ENCODE results near the gene PWP2.

PWP2 gene

DNA sequence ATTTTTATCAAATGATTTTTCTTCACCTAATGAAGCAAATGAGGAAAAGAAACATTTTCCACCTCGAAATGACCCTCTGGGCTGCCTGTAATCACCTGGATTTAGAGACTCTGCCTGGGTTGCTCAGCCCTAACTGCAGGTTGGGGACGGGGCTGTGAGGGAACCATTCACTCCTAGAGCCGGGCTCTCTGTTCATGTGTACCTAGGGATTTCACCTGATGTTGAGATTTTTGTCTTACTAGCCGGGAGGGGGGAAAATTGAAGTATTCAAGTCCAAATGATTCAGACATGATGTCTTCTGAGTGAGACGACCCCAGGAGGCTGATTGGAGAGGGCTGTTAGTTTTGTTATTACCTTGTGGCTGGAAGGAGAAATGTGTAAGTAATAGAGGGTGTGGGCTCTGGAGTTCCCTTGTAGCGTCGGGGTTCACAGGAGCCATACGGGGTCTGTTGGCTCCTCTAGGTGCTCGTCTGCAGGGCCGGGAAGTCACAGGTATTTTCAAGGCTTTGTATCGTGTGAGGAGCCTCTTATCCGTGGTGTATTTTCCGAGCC is 42.3 kb upstream of the PWP2 start:
- Histone ChIP-seq H3K4me3 (ENCODE audit: low read depth, low read length) (no peak overlapping the region), H3K36me3 (ENCODE audit: control insufficient read depth in 2 of 2, insufficient read depth in 1 of 2, low read length in 2 of 2) (peaks cover 15 to 70% of the 10 kb centered on the region in 2 experiments), H3K9me3 (ENCODE audit: control insufficient read depth, insufficient read depth, low read depth, low read length) (no peaks in the 10 kb centered on the region), H3K27ac (ENCODE audit: extremely low read depth, low read depth, low read length) (no peak overlapping the region), H3K4me1 (ENCODE audit: control insufficient read depth, insufficient read depth, low read length) (no peaks in the 10 kb centered on the region)
- CTCF ChIA-PET = interaction anchor here (1.2 kb wide), 1 partner anchor 17 kb away, joined by 3 read pairs; no protein-coding TSS in a partner anchor
- TF ChIP-seq ZBTB7A (tag by site-specific recombination; IDR thresholded peaks at IDR 0.05; ENCODE audit: low read depth) = no peak
- no peak for TF ChIP-seq YY1 (tag by site-specific recombination; IDR thresholded peaks at IDR 0.05)
- TF ChIP-seq ZNF837 (tag by site-specific recombination; IDR thresholded peaks at IDR 0.05) = no peak
- TF ChIP-seq KLF8 (tag by site-specific recombination; IDR thresholded peaks at IDR 0.05) = no peak
- no peak for TF ChIP-seq ZNF416 (tag by site-specific recombination; IDR thresholded peaks at IDR 0.05)
- no peak for TF ChIP-seq ZNF350 (tag by site-specific recombination; IDR thresholded peaks at IDR 0.05)
- TF ChIP-seq MZF1 (tag by site-specific recombination; IDR thresholded peaks at IDR 0.05; ENCODE audit: borderline replicate concordance) = no peak
- no peak for TF ChIP-seq ZSCAN23 (tag by site-specific recombination; IDR thresholded peaks at IDR 0.05)
- TF ChIP-seq HOXC10 (CRISPR knock-in tag; IDR thresholded peaks at IDR 0.05) = no peak
- no peak for TF ChIP-seq ZNF155 (tag by site-specific recombination; IDR thresholded peaks at IDR 0.05)
- TF ChIP-seq, protein P1, sequence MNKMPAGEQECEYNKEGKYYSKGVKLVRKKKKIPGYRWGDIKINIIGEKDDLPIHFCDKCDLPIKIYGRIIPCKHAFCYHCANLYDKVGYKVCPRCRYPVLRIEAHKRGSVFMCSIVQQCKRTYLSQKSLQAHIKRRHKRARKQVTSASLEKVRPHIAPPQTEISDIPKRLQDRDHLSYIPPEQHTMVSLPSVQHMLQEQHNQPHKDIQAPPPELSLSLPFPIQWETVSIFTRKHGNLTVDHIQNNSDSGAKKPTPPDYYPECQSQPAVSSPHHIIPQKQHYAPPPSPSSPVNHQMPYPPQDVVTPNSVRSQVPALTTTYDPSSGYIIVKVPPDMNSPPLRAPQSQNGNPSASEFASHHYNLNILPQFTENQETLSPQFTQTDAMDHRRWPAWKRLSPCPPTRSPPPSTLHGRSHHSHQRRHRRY (tag by site-specific recombination; IDR thresholded peaks at IDR 0.05) = no peak
- no peak for TF ChIP-seq ZNF311 (tag by site-specific recombination; IDR thresholded peaks at IDR 0.05; ENCODE audit: borderline replicate concordance)
- TF ChIP-seq, protein P2, sequence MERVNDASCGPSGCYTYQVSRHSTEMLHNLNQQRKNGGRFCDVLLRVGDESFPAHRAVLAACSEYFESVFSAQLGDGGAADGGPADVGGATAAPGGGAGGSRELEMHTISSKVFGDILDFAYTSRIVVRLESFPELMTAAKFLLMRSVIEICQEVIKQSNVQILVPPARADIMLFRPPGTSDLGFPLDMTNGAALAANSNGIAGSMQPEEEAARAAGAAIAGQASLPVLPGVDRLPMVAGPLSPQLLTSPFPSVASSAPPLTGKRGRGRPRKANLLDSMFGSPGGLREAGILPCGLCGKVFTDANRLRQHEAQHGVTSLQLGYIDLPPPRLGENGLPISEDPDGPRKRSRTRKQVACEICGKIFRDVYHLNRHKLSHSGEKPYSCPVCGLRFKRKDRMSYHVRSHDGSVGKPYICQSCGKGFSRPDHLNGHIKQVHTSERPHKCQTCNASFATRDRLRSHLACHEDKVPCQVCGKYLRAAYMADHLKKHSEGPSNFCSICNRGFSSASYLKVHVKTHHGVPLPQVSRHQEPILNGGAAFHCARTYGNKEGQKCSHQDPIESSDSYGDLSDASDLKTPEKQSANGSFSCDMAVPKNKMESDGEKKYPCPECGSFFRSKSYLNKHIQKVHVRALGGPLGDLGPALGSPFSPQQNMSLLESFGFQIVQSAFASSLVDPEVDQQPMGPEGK (tag by site-specific recombination; IDR thresholded peaks at IDR 0.05) = no peak
- no peak for TF ChIP-seq ZNF747 (tag by site-specific recombination; IDR thresholded peaks at IDR 0.05)
- TF ChIP-seq, protein P3, sequence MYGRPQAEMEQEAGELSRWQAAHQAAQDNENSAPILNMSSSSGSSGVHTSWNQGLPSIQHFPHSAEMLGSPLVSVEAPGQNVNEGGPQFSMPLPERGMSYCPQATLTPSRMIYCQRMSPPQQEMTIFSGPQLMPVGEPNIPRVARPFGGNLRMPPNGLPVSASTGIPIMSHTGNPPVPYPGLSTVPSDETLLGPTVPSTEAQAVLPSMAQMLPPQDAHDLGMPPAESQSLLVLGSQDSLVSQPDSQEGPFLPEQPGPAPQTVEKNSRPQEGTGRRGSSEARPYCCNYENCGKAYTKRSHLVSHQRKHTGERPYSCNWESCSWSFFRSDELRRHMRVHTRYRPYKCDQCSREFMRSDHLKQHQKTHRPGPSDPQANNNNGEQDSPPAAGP (tag by site-specific recombination; IDR thresholded peaks at IDR 0.05) = no peak
- no peak for TF ChIP-seq ZNF202 (tag by site-specific recombination; IDR thresholded peaks at IDR 0.05; ENCODE audit: borderline replicate concordance)
- POLR2A ChIA-PET = no interaction called here

DNA sequence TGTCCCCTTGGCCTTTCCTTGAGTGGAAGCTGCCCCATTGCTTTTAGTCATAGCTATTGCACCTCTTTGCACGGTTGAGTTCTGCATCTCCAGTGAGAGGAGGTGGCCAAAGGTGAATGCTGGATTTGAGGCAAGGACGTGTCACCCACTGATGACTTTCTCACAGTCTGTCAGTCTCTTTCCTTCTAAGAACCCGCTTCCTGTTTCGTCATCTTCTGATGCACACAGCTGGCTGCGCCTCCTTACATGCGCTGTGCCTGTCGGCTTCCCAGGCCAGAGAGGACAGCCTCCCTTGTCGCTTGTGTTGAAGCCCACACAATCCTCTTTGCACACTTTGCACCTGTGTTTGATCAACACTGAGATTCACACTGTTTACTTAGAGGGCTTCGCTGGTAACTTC is 41.8 kb upstream of the PWP2 start:
- H3K4me1 ChIP-seq (ENCODE audit: control insufficient read depth, insufficient read depth, low read length) = no peaks in the 10 kb centered on the region
- peaks cover 15 to 73% of the 10 kb centered on the region in 2 experiments for H3K36me3 ChIP-seq (ENCODE audit: control insufficient read depth in 2 of 2, insufficient read depth in 1 of 2, low read length in 2 of 2)
- H3K4me3 ChIP-seq (ENCODE audit: low read depth, low read length) = no peak overlapping the region
- H3K9me3 ChIP-seq (ENCODE audit: control insufficient read depth, insufficient read depth, low read depth, low read length) = no peaks in the 10 kb centered on the region
- POLR2A ChIA-PET = no interaction called here
- no peak for TF ChIP-seq ZNF518A (tag by site-specific recombination; conservative IDR thresholded peaks at IDR 0.05; ENCODE audit: low read depth)
- TF ChIP-seq ZNF707 (tag by site-specific recombination; IDR thresholded peaks at IDR 0.05) = no peak
- no peak for TF ChIP-seq ZBTB21 (tag by site-specific recombination; IDR thresholded peaks at IDR 0.05)
- no peak for TF ChIP-seq ZBTB6 (tag by site-specific recombination; IDR thresholded peaks at IDR 0.05)
- H3K27ac ChIP-seq (ENCODE audit: extremely low read depth, low read depth, low read length) = no peak overlapping the region
- CTCF ChIA-PET = no interaction called here

All from HEK293 (cell line).